GF-D8 (cell line): ENCODE data around the gene TFDP1.
A peak's percentile ranks its signal among the peaks of the same experiment; 100 is the strongest.
"Not testable (repeated sequence)": the region's sequence is repeated elsewhere in the genome, so short reads cannot be mapped to it uniquely, and the experiment has no call there.

Source experiments
- DNase-seq: peaks from one replicate; lab custom pipeline; 2025; lab: John Stamatoyannopoulos, UW

TFDP1 gene

GRCh38 chr13:113567681-113568080 lies 16.9 kb upstream of the TFDP1 start:
- no peak for DNase-seq

DNA sequence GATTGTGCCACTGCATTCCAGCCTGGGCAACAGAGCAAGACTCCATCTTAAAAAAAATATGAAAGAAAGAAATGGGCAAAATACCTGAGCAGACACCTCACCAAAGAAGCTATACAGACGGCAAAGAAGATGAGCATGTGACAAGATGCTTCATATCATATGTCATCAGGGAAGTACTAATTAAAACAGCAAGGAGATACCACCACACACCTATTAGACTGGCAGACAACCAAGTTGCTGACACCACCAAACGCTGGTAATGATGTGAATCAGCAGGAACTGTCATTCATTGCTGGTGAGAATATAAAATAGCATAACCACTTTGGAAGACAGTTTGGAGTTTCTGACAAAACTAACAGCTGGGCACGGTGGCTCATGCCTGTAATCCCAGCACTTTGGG lies 11.5 kb upstream of the TFDP1 start:
- no peak for DNase-seq

- DNase-seq: no peak
These were observed 8.0 kb upstream of the TFDP1 start for GRCh38 chr13:113576597-113576996.

GRCh38 chr13:113577881-113578435 lies 6.6 kb upstream of the TFDP1 start:
- DNase-seq: no peak

DNA sequence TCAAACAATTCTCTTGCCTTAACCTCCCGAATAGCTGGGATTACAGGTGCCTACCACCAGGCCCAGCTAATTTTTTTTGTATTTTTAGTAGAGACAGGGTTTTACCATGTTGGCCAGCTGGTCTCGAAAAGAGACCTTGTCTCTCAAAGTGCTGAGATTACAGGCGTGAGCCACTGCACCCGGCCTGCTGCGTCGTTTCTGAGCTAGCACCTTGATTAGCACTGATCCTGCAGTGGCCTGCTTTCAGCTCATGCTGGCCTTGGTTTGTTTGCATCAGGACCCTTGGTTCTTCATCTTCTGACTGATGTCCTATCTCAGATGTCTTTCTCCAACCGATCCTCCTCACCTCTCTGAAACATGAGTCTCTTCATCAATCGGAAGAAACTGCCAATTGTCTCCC lies 4.9 kb upstream of the TFDP1 start:
- no peak for DNase-seq

DNA sequence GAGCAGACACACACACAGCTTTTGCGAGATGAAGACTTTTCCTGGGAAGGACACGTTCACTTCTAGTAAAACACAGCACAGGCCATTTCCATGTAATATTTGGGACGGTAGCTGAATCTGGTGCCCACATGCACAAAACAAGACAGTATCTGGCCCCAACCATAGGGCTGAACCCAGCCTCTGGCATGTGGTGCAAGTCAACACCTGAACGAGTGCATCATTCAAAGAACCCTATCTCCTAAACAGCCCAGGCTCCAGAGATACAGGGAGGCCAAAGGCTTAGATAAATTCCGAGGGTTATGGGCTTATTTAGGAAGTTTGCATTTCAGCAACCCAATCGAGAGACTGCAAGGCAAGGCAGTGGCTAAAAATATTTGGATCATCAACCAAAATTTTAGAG lies 2.7 kb upstream of the TFDP1 start:
- DNase-seq: no peak

DNA sequence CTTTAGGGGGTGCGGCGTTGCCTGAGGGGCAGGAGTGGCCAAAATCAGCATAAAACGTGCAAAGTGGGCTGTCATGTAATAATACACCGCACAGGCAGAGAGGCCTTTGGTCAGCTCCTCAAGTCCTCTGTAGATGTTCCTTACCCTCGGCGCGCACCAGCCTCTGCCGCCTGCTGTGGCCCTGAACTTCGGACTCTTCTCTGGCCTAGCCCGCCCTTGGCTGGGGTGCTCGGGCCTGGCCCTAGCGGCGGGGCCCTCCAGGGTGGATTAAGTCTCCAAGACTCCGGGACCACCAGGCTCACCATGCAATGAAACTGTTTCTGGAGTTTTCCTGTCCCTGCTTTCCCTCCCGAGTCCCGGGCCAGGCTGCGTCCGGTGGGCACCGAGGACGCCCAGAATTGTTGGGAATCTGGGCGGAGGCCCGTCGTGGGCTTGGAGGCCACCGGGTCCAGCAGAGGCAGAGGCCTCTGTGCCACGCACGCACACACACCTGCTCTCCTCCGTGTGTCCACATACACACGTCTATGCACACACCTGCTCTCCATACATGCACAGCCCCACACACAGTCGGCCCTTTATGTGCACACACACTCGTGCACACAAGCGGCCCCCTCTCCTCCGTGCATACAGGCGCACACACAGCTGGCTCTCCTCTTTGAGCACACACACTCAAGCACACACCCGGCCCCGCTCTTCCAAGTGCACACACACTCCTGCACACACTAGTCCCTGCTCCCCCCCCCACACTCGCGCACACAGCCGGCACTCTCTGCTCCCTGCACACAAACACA lies 1.5 kb upstream of the TFDP1 start:
- no peak for DNase-seq

GRCh38 chr13:113584870-113585671 lies 518 bp downstream of the TFDP1 start:
- DNase-seq: no peak

DNA sequence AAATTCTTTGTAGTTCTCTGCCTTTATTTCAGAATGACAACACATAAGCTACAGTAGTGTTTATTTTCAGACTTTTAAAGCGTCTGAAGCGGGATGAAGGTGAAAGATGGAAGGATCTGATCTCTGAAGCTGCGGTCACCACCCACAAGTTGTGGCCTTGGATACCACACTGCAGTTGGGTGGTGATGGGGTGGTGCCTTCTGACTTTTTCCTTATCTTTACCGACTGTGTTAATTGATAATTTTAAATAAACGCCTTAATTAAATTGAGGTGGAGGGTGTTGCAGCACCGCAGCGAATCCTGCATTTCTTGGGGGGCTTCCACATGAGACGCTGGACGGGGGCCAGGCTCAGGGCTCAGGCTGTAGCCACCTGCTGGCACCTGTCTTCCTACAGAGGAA lies 1.3 kb downstream of the TFDP1 start:
- DNase-seq: no peak

DNA sequence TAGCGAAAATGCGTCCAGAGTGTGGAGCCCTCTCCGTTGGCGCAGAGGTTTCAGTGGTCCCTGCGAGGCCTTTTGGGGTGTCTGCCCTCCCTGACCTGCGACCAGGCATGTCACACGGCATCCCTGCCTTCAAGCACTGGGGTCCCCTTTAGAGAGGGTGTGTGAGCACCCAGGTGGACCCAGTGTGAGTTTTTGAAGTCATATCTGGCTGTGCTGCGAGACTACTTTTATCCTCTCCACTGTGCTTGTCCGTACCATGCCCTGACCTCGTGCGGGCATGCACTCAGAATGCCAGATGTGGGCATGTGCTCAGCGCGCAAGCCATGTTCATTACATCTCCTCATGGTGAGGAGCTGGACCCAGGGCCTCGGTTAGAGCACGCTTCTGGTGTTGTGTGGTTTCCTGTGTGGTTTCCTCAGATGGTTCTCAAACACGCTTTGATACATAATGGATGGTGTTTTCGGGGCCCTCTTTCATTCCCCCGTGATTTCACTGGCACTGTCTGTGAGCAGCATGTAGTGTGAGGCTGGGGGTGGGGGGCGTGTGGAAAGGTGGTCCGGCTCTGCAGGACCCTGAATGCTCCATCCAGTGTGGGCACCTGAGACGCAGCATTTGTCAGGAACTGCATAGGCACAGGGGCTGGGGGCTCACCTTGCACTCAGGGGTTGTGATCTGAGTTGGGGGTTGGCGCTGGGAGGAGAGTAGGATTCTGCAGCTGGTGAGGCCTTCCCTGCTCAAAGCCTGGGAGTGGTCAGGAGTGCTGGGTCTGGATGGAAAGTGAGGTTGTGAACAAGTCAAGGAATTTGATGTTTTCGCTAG lies 2.3 kb downstream of the TFDP1 start:
- DNase-seq: peak; percentile 46

GRCh38 chr13:113588394-113589111 lies 4.0 kb downstream of the TFDP1 start:
- no peak for DNase-seq

- DNase-seq: no peak
These were observed 4.9 kb downstream of the TFDP1 start for GRCh38 chr13:113589251-113589960.

- DNase-seq: no peak
These were observed 5.4 kb downstream of the TFDP1 start for GRCh38 chr13:113589961-113590339.

- DNase-seq: no peak
These were observed 7.2 kb downstream of the TFDP1 start for GRCh38 chr13:113591750-113592149.

GRCh38 chr13:113592571-113592970 lies 8.0 kb downstream of the TFDP1 start:
- no peak for DNase-seq

GRCh38 chr13:113594066-113594821 lies 9.7 kb downstream of the TFDP1 start:
- DNase-seq: not testable (repeated sequence)

- no peak for DNase-seq
These were observed 10.6 kb downstream of the TFDP1 start for GRCh38 chr13:113595131-113595530.

DNA sequence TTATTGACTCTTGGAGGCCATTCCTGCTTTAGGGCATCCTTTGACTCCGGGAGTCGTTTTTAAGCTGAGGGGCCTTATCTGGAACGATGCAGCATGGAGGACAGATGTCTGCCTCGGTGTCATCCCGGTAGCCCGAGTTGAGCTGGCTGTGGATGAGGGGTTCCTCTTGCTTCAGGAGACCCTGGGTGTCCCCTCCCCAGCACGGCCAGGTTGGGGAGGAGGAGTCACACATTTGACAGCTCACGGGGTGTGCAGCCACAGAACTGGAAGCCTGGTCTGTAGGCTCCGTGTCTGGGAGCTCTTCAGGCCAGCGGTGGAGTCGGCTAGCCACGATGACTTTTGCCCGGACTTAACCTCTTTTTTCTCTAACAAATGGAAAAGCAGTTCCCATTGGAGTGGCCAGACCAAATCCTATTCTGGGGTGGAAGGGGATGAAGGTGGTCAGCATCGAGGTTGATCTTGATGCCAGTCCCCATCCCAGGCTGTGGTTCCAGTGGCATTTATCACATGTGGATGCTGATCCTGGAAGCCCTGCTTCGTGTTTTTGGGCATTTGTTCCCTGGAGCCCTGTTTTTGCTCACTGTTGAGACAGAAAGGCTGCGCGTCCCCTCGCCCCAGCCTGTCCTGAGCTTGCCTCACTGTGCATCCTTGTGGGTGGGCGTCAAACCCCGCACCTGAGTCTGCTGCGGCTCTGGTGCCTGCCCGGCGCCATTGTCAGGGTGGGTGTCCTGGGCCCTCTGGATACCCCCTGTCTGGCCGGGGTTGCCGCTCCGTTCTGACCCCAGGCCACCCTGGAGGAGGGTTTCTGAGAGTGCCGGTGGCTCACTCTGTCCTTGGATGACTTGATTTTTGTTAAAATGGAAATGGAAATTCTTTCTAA lies 12.0 kb downstream of the TFDP1 start:
- no peak for DNase-seq

GRCh38 chr13:113597391-113598080 lies 13.0 kb downstream of the TFDP1 start:
- DNase-seq: no peak
